ENCODE measurements around the gene IL1R1.

The IL1R1 gene

GRCh38 chr2:102141011-102141943, 1.3 kb upstream of the IL1R1 start:
- Histone ChIP-seq H3K9me3 (ENCODE audit: control insufficient read depth, low read length) (peaks cover 14% of the 10 kb centered on the region), H3K36me3 (ENCODE audit: control insufficient read depth, insufficient read depth, low read length, severe bottlenecking) (peaks cover 19% of the 10 kb centered on the region), H3K4me1 (ENCODE audit: control insufficient read depth, insufficient read depth, low read length) (peaks cover 47% of the 10 kb centered on the region), H3K9ac (ENCODE audit: low read length) (peak overlapping the region; percentile 99), H3K4me3 (ENCODE audit: low read length) (peak overlapping the region; percentile 85), H3K27me3 (replicated peaks; ENCODE audit: control insufficient read depth, insufficient read depth, low read length) (no peaks in the 10 kb centered on the region)
- DNase-seq (ENCODE audit: low read depth): peak; percentile 84

GRCh38 chr2:102142829-102143449, 393 bp downstream of the IL1R1 start:
- peaks cover 27% of the 10 kb centered on the region for H3K9me3 ChIP-seq (ENCODE audit: control insufficient read depth, low read length)
- H3K9ac ChIP-seq (ENCODE audit: low read length): peak overlapping the region; percentile 99
- H3K4me1 ChIP-seq (ENCODE audit: control insufficient read depth, insufficient read depth, low read length): peaks cover 52% of the 10 kb centered on the region
- no peaks in the 10 kb centered on the region for H3K27me3 ChIP-seq (replicated peaks; ENCODE audit: control insufficient read depth, insufficient read depth, low read length)
- peaks cover 31% of the 10 kb centered on the region for H3K36me3 ChIP-seq (ENCODE audit: control insufficient read depth, insufficient read depth, low read length, severe bottlenecking)
- DNase-seq (ENCODE audit: low read depth): peak; percentile 53
- H3K4me3 ChIP-seq (ENCODE audit: low read length): peak overlapping the region; percentile 97

GRCh38 chr2:102143450-102143985, 972 bp downstream of the IL1R1 start:
- H3K4me3 ChIP-seq (ENCODE audit: low read length): peak overlapping the region; percentile 97
- no peaks in the 10 kb centered on the region for H3K27me3 ChIP-seq (replicated peaks; ENCODE audit: control insufficient read depth, insufficient read depth, low read length)
- peaks cover 27% of the 10 kb centered on the region for H3K9me3 ChIP-seq (ENCODE audit: control insufficient read depth, low read length)
- DNase-seq (ENCODE audit: low read depth): peak; percentile 22
- peaks cover 51% of the 10 kb centered on the region for H3K4me1 ChIP-seq (ENCODE audit: control insufficient read depth, insufficient read depth, low read length)
- H3K9ac ChIP-seq (ENCODE audit: low read length): peak overlapping the region; percentile 99
- peaks cover 31% of the 10 kb centered on the region for H3K36me3 ChIP-seq (ENCODE audit: control insufficient read depth, insufficient read depth, low read length, severe bottlenecking)

- Histone ChIP-seq H3K4me3 (ENCODE audit: low read length) (peak overlapping the region; percentile 97), H3K9me3 (ENCODE audit: control insufficient read depth, low read length) (peaks cover 27% of the 10 kb centered on the region), H3K9ac (ENCODE audit: low read length) (peak overlapping the region; percentile 99), H3K27me3 (replicated peaks; ENCODE audit: control insufficient read depth, insufficient read depth, low read length) (no peaks in the 10 kb centered on the region), H3K36me3 (ENCODE audit: control insufficient read depth, insufficient read depth, low read length, severe bottlenecking) (peaks cover 35% of the 10 kb centered on the region), H3K4me1 (ENCODE audit: control insufficient read depth, insufficient read depth, low read length) (peaks cover 57% of the 10 kb centered on the region)
- peak; percentile 18 for DNase-seq (ENCODE audit: low read depth)
These were observed 1.6 kb downstream of the IL1R1 start for GRCh38 chr2:102144128-102144527.

GRCh38 chr2:102145107-102145506, 2.6 kb downstream of the IL1R1 start:
- Histone ChIP-seq H3K9me3 (ENCODE audit: control insufficient read depth, low read length) (peaks cover 27% of the 10 kb centered on the region), H3K4me3 (ENCODE audit: low read length) (peak overlapping the region; percentile 97), H3K9ac (ENCODE audit: low read length) (peak overlapping the region; percentile 99), H3K4me1 (ENCODE audit: control insufficient read depth, insufficient read depth, low read length) (peaks cover 67% of the 10 kb centered on the region), H3K27me3 (replicated peaks; ENCODE audit: control insufficient read depth, insufficient read depth, low read length) (no peaks in the 10 kb centered on the region), H3K36me3 (ENCODE audit: control insufficient read depth, insufficient read depth, low read length, severe bottlenecking) (peaks cover 36% of the 10 kb centered on the region)
- DNase-seq (ENCODE audit: low read depth): no peak

GRCh38 chr2:102145934-102146333, 3.4 kb downstream of the IL1R1 start:
- Histone ChIP-seq H3K9me3 (ENCODE audit: control insufficient read depth, low read length) (peaks cover 27% of the 10 kb centered on the region), H3K9ac (ENCODE audit: low read length) (no peak overlapping the region), H3K4me3 (ENCODE audit: low read length) (peak overlapping the region; percentile 97), H3K36me3 (ENCODE audit: control insufficient read depth, insufficient read depth, low read length, severe bottlenecking) (peaks cover 43% of the 10 kb centered on the region), H3K4me1 (ENCODE audit: control insufficient read depth, insufficient read depth, low read length) (peaks cover 72% of the 10 kb centered on the region), H3K27me3 (replicated peaks; ENCODE audit: control insufficient read depth, insufficient read depth, low read length) (no peaks in the 10 kb centered on the region)
- DNase-seq (ENCODE audit: low read depth): no peak

- H3K9me3 ChIP-seq (ENCODE audit: control insufficient read depth, low read length): peaks cover 27% of the 10 kb centered on the region
- peaks cover 69% of the 10 kb centered on the region for H3K4me1 ChIP-seq (ENCODE audit: control insufficient read depth, insufficient read depth, low read length)
- no peaks in the 10 kb centered on the region for H3K27me3 ChIP-seq (replicated peaks; ENCODE audit: control insufficient read depth, insufficient read depth, low read length)
- H3K36me3 ChIP-seq (ENCODE audit: control insufficient read depth, insufficient read depth, low read length, severe bottlenecking): peaks cover 53% of the 10 kb centered on the region
- peak overlapping the region; percentile 61 for H3K9ac ChIP-seq (ENCODE audit: low read length)
- peak overlapping the region; percentile 97 for H3K4me3 ChIP-seq (ENCODE audit: low read length)
- no peak for DNase-seq (ENCODE audit: low read depth)
These were observed 5.4 kb downstream of the IL1R1 start for GRCh38 chr2:102147935-102148334.

GRCh38 chr2:102149243-102149642, 6.7 kb downstream of the IL1R1 start:
- peaks cover 74% of the 10 kb centered on the region for H3K4me1 ChIP-seq (ENCODE audit: control insufficient read depth, insufficient read depth, low read length)
- DNase-seq (ENCODE audit: low read depth): no peak
- peaks cover 27% of the 10 kb centered on the region for H3K9me3 ChIP-seq (ENCODE audit: control insufficient read depth, low read length)
- no peaks in the 10 kb centered on the region for H3K27me3 ChIP-seq (replicated peaks; ENCODE audit: control insufficient read depth, insufficient read depth, low read length)
- H3K36me3 ChIP-seq (ENCODE audit: control insufficient read depth, insufficient read depth, low read length, severe bottlenecking): peaks cover 66% of the 10 kb centered on the region
- peak overlapping the region; percentile 97 for H3K4me3 ChIP-seq (ENCODE audit: low read length)
- peak overlapping the region; percentile 61 for H3K9ac ChIP-seq (ENCODE audit: low read length)

- no peaks in the 10 kb centered on the region for H3K27me3 ChIP-seq (replicated peaks; ENCODE audit: control insufficient read depth, insufficient read depth, low read length)
- H3K4me3 ChIP-seq (ENCODE audit: low read length): peak overlapping the region; percentile 97
- peaks cover 75% of the 10 kb centered on the region for H3K4me1 ChIP-seq (ENCODE audit: control insufficient read depth, insufficient read depth, low read length)
- H3K36me3 ChIP-seq (ENCODE audit: control insufficient read depth, insufficient read depth, low read length, severe bottlenecking): peaks cover 67% of the 10 kb centered on the region
- H3K9ac ChIP-seq (ENCODE audit: low read length): peak overlapping the region; percentile 37
- DNase-seq (ENCODE audit: low read depth): no peak
- H3K9me3 ChIP-seq (ENCODE audit: control insufficient read depth, low read length): peaks cover 27% of the 10 kb centered on the region
These were observed 7.3 kb downstream of the IL1R1 start for GRCh38 chr2:102149644-102150455.

GRCh38 chr2:102154364-102154763, 11.8 kb downstream of the IL1R1 start:
- Histone ChIP-seq H3K36me3 (ENCODE audit: control insufficient read depth, insufficient read depth, low read length, severe bottlenecking) (peaks cover 79% of the 10 kb centered on the region), H3K9me3 (ENCODE audit: control insufficient read depth, low read length) (no peaks in the 10 kb centered on the region), H3K4me3 (ENCODE audit: low read length) (no peak overlapping the region), H3K4me1 (ENCODE audit: control insufficient read depth, insufficient read depth, low read length) (peaks cover 81% of the 10 kb centered on the region), H3K9ac (ENCODE audit: low read length) (peak overlapping the region; percentile 67), H3K27me3 (replicated peaks; ENCODE audit: control insufficient read depth, insufficient read depth, low read length) (no peaks in the 10 kb centered on the region)
- no peak for DNase-seq (ENCODE audit: low read depth)

Measured in adipocyte (in vitro differentiated cells).